H9 (cell line): ENCODE data around the gene ACOX3. TPM values are rescaled to one million over a fixed set of nuclear protein-coding genes. Genes with fewer than 3 reads are reported as not detected.

Source experiments
- DNase-seq: peaks from one replicate; pipeline ENCODE4 v3.0.0-alpha.2; 2017
- H2AFZ ChIP-seq: one replicate; pipeline ENCODE4 v1.6.1; 2013; ENCODE audit warnings: mild to moderate bottlenecking, low read length, control low read depth, moderate library complexity
- H2AK5ac ChIP-seq: 2 replicates; pipeline ENCODE4 v1.6.1; 2013; ENCODE audit warnings: low read length, control low read depth, mixed read lengths; ENCODE audit not compliant: insufficient read length
- H2BK120ac ChIP-seq: one replicate; pipeline ENCODE4 v1.6.1; 2013; ENCODE audit warnings: low read depth, mild to moderate bottlenecking, low read length, control low read depth, inconsistent platforms; ENCODE audit not compliant: poor library complexity, severe bottlenecking
- H2BK12ac ChIP-seq: 2 replicates; pipeline ENCODE4 v1.6.1; 2013; ENCODE audit warnings: low read length, control low read depth, mixed read lengths, low read depth; ENCODE audit not compliant: insufficient read length
- H2BK15ac ChIP-seq: 2 replicates; pipeline ENCODE4 v1.6.1; 2013; ENCODE audit warnings: low read depth, low read length, control low read depth
- H2BK20ac ChIP-seq: one replicate; pipeline ENCODE4 v1.6.1; 2013; ENCODE audit warnings: low read depth, mild to moderate bottlenecking, low read length, control low read depth, inconsistent platforms; ENCODE audit not compliant: poor library complexity, severe bottlenecking
- H2BK5ac ChIP-seq: 2 replicates; pipeline ENCODE4 v1.6.1; 2013; ENCODE audit warnings: low read length, control low read depth, mixed read lengths; ENCODE audit not compliant: insufficient read length
- H3K14ac ChIP-seq: 2 replicates; pipeline ENCODE4 v1.6.1; 2013; ENCODE audit warnings: low read length, control low read depth; ENCODE audit not compliant: insufficient read depth
- H3K18ac ChIP-seq: 2 replicates; pipeline ENCODE4 v1.6.1; 2013; ENCODE audit warnings: low read depth, mild to moderate bottlenecking, mixed read lengths, low read length, control low read depth; ENCODE audit not compliant: insufficient read length
- H3K23ac ChIP-seq: 2 replicates; pipeline ENCODE4 v1.6.1; 2013; ENCODE audit warnings: low read length, control low read depth, mixed read lengths, low read depth; ENCODE audit not compliant: insufficient read length
- H3K23me2 ChIP-seq: 2 replicates; pipeline ENCODE4 v1.6.1; 2013; ENCODE audit warnings: low read depth, mild to moderate bottlenecking, mixed read lengths, low read length, control low read depth; ENCODE audit not compliant: insufficient read length, poor library complexity, severe bottlenecking
- H3K27ac ChIP-seq: 2 replicates; pipeline ENCODE4 v1.5.1; 2013; ENCODE audit warnings: low read length, control low read depth, mixed read lengths, low read depth; ENCODE audit not compliant: insufficient read length
- H3K27me3 ChIP-seq: 2 replicates; pipeline ENCODE4 v1.6.1; 2013; ENCODE audit warnings: low read length, control low read depth, inconsistent platforms; ENCODE audit not compliant: insufficient read depth
- H3K4ac ChIP-seq: 2 replicates; pipeline ENCODE4 v1.6.1; 2013; ENCODE audit warnings: low read depth, mild to moderate bottlenecking, control low read depth, inconsistent platforms, low read length, moderate library complexity
- H3K4me1 ChIP-seq: 2 replicates; pipeline ENCODE4 v1.6.1; 2013; ENCODE audit warnings: low read length, control low read depth, inconsistent platforms; ENCODE audit not compliant: insufficient read depth
- H3K4me2 ChIP-seq: 2 replicates; pipeline ENCODE4 v1.6.1; 2013; ENCODE audit warnings: low read length, control low read depth, mixed read lengths; ENCODE audit not compliant: insufficient read length, insufficient read depth
- H3K56ac ChIP-seq: 2 replicates; pipeline ENCODE4 v1.6.1; 2013; ENCODE audit warnings: low read depth, mild to moderate bottlenecking, mixed read lengths, low read length, control low read depth; ENCODE audit not compliant: insufficient read length
- H3K79me1 ChIP-seq: 2 replicates; pipeline ENCODE4 v1.6.1; 2013; ENCODE audit warnings: low read depth, mild to moderate bottlenecking, moderate library complexity, low read length, control low read depth, inconsistent platforms; ENCODE audit not compliant: insufficient read depth, poor library complexity, severe bottlenecking
- H3K79me2 ChIP-seq: 2 replicates; pipeline ENCODE4 v1.6.1; 2013; ENCODE audit warnings: low read length, control low read depth, inconsistent platforms; ENCODE audit not compliant: insufficient read depth
- H3K9ac ChIP-seq: 2 replicates; pipeline ENCODE4 v1.6.1; 2013; ENCODE audit warnings: low read length, control low read depth, mixed read lengths; ENCODE audit not compliant: insufficient read length; ENCODE audit errors: extremely low read depth
- H3K9me3 ChIP-seq: one replicate; pipeline ENCODE4 v1.6.1; 2013; ENCODE audit warnings: low read depth, low read length, inconsistent platforms; ENCODE audit not compliant: control insufficient read depth
- H3T11ph ChIP-seq: one replicate; pipeline ENCODE4 v1.6.1; 2013; ENCODE audit warnings: mild to moderate bottlenecking, low read length, control low read depth, inconsistent platforms
- H4K20me1 ChIP-seq: one replicate; pipeline ENCODE4 v1.6.1; 2013; ENCODE audit not compliant: control insufficient read depth, insufficient read length, insufficient read depth
- H4K5ac ChIP-seq: 2 replicates; pipeline ENCODE4 v1.6.1; 2013; ENCODE audit warnings: low read depth, mild to moderate bottlenecking, mixed read lengths, low read length, control low read depth; ENCODE audit not compliant: insufficient read length
- H4K8ac ChIP-seq: replicated peaks from 2 replicates; pipeline ENCODE4 v1.6.1; 2013; ENCODE audit warnings: low read length, control low read depth, mixed read lengths, low read depth; ENCODE audit not compliant: insufficient read length
- H4K91ac ChIP-seq: 2 replicates; pipeline ENCODE4 v1.6.1; 2013; ENCODE audit warnings: low read depth, mild to moderate bottlenecking, moderate library complexity, mixed read lengths, low read length, control low read depth; ENCODE audit not compliant: insufficient read length
- H3K27ac Mint-ChIP-seq, 3 experiments: 2 replicates in 2 of 3; 3 replicates in 1 of 3; pipeline ENCODE4 v1.8.0; 2020 to 2021; ENCODE audit warnings: mixed read lengths in 3 of 3, mild to moderate bottlenecking in 1 of 3, moderate library complexity in 1 of 3
- H3K27me3 Mint-ChIP-seq: 2 replicates; pipeline ENCODE4 v1.8.0; 2021; ENCODE audit warnings: low read depth, mild to moderate bottlenecking, moderate library complexity, mixed read lengths
- H3K36me3 Mint-ChIP-seq, 3 experiments: 2 replicates in 2 of 3; 3 replicates in 1 of 3; pipeline ENCODE4 v1.8.0; 2020 to 2021; ENCODE audit warnings: low read depth in 3 of 3, mixed read lengths in 3 of 3; ENCODE audit not compliant: insufficient read depth in 1 of 3
- H3K4me1 Mint-ChIP-seq, 2 experiments: 2 replicates each; pipeline ENCODE4 v1.8.0; 2020; ENCODE audit warnings: mixed read lengths in 2 of 2
- H3K4me3 Mint-ChIP-seq, 2 experiments: 2 replicates in 1 of 2; 3 replicates in 1 of 2; pipeline ENCODE4 v1.8.0; 2020 to 2021; ENCODE audit warnings: mild to moderate bottlenecking in 2 of 2, mixed read lengths in 2 of 2, moderate library complexity in 1 of 2
- H3K9me3 Mint-ChIP-seq, 2 experiments: 2 replicates in 1 of 2; 3 replicates in 1 of 2; pipeline ENCODE4 v1.8.0; 2020; ENCODE audit warnings: mild to moderate bottlenecking in 2 of 2, mixed read lengths in 2 of 2, moderate library complexity in 1 of 2
- CTCF ChIP-seq: fragments of 200-600 bp; sonication (generic); conservative IDR thresholded peaks from 3 replicates; pipeline ENCODE4 v1.8.0; 2021; ENCODE audit warnings: antibody characterized with exemption, mild to moderate bottlenecking
- whole genome bisulfite sequencing: extraction: QIAGEN DNeasy Blood & Tissue Kit; methylation state at CpG from one replicate; pipeline ENCODE4 v1.1.7; 2013; ENCODE audit warnings: missing lambda C conversion rate, low lambda C conversion rate, mixed read lengths; ENCODE audit not compliant: insufficient read length; ENCODE audit errors: extremely low coverage; 5-methylcytosine and 5-hydroxymethylcytosine counted together
- total RNA-seq: library from RNA; stranded (reverse); gene quantifications from 2 replicates; pipeline ENCODE4 v1.2.1, GENCODE V29; 2021

ACOX3 gene
- total RNA-seq, 1 experiment from 2014 or later, result 13.8 TPM

GRCh38 chr4:8396762-8397406, 43.6 kb downstream of the ACOX3 start:
- H3T11ph ChIP-seq, result no peak overlapping the region
- H3K36me3 Mint-ChIP-seq, result peaks cover 6 to 10% (median 8%) of the 10 kb centered on the region in 3 experiments; a peak in 3 of 7 replicates
- H3K18ac ChIP-seq, result no peak overlapping the region
- no peaks in the 10 kb centered on the region; a peak in 1 of 5 replicates for H3K9me3 Mint-ChIP-seq
- no peak overlapping the region for H3K4ac ChIP-seq
- H3K4me2 ChIP-seq, result no peak overlapping the region
- H2BK15ac ChIP-seq, result no peak overlapping the region
- no peaks in the 10 kb centered on the region for H4K20me1 ChIP-seq
- H2AK5ac ChIP-seq, result no peak overlapping the region
- H2BK5ac ChIP-seq, result no peak overlapping the region
- H4K5ac ChIP-seq, result no peak overlapping the region
- no peak for TF ChIP-seq CTCF
- no peaks in the 10 kb centered on the region for H3K27me3 Mint-ChIP-seq
- no peak overlapping the region for H3K9ac ChIP-seq
- H2BK20ac ChIP-seq, result no peak overlapping the region
- no CpG with 5 or more reads among the region's 27 CpGs for WGBS
- peak overlapping the region in 2 of 3 experiments; percentile 34 to 52; a peak in 2 of 7 replicates for H3K27ac Mint-ChIP-seq
- H2AFZ ChIP-seq, result no peak overlapping the region
- H3K23me2 ChIP-seq, result no peaks in the 10 kb centered on the region
- no peaks in the 10 kb centered on the region for H3K9me3 ChIP-seq
- no peak overlapping the region for H3K4me3 Mint-ChIP-seq
- DNase-seq, result no peak
- no peaks in the 10 kb centered on the region for H3K79me1 ChIP-seq
- peaks cover 23 to 32% of the 10 kb centered on the region in 2 experiments for H3K4me1 Mint-ChIP-seq
- H4K8ac ChIP-seq, result no peak overlapping the region
- H3K4me1 ChIP-seq, result peaks cover 3% of the 10 kb centered on the region; the same call in 1 of the 2 replicates
- H2BK120ac ChIP-seq, result no peak overlapping the region
- H3K56ac ChIP-seq, result no peak overlapping the region
- no peaks in the 10 kb centered on the region for H3K27me3 ChIP-seq
- no peak overlapping the region for H2BK12ac ChIP-seq
- no peak overlapping the region for H3K14ac ChIP-seq
- H3K79me2 ChIP-seq, result no peaks in the 10 kb centered on the region
- no peak overlapping the region for H4K91ac ChIP-seq
- no peak overlapping the region for H3K23ac ChIP-seq
- no peak overlapping the region for H3K27ac ChIP-seq
